HG02981 (cell line): Measurements from ENCODE around the gene CELF6.

Experiments used
- ATAC-seq: cut with Tn5 transposase; IDR thresholded peaks from one replicate; pipeline ENCODE4 v1.9.1; 2021; ENCODE audit warnings: mild to moderate bottlenecking, moderate library complexity; ENCODE audit not compliant: unreplicated experiment

The CELF6 gene

DNA sequence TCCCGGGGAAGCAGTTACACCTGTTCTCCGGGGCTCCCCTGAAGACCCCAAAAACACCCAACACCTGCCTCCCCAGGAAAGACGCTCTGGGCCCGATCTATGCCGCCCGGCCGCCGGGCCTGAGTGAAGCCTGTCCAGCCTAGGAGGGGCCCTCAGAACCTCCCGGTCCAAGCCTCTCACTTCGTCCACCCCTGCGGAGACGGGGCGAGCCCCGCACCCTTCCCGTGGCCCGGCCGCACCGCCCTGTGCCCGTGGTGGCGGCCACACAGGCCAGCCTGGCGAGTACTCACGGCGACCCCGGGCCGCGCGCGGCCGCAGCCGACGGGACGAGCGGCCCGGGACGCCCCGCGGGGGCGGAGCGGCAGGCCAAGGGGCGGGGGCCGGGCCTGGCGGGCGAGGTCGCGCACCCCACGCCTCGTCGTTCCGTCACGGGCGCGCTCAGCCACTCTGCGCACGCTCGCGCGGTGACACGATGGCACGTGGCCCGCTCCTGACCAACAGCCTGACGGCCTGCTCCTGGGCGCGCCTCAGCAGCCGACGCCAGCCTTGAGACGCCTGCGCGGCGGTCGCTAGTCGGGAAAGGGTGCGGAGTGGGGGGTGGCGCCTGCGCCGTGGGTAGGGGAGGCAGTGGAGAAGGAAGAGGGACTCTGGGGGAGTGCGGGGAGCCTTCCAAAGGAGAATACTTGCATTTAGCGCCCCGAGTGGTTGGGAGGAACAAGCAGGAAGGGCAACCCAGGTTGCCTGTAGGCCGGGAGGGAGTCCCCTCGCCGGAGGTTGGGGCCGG, 47.6 kb downstream of the CELF6 start, which contains the start of gene PARP6:
Gene PARP6, minus strand, starts transcription at position 342 of the 784 bp plus-strand sequence. CDS start 5,077 bp downstream, outside the sequence.
- ATAC-seq: peak; percentile 94

GRCh38 chr15:72271895-72272212, 48.1 kb downstream of the CELF6 start:
- peak; percentile 14 for ATAC-seq

DNA sequence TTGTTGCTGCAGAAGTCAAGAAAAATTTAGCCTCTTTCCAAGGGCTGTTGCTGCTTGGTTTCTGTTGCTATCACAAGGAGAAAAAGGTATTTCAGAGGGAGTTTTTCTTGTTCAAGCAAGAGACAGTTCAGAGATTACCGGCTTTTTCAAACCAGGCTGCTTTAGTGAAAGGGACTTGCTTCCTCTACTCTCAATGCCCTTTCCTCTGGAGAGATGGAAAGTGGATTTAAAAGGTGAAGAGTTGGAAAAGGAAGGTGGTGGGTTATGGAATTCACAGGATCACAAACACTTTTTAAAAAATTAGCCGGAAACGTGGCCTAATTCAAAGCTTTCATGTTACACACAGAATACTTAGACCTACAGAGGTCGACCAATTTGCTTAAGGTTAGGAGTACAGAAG, 48.7 kb downstream of the CELF6 start:
- ATAC-seq: no peak

GRCh38 chr15:72269739-72270138, 50.2 kb downstream of the CELF6 start:
- ATAC-seq: no peak

- ATAC-seq: no peak
Measured at GRCh38 chr15:72265031-72265430, 54.9 kb downstream of the CELF6 start.

- no peak for ATAC-seq
Measured at GRCh38 chr15:72252663-72253299, 67.2 kb downstream of the CELF6 start.

GRCh38 chr15:72249142-72249810, 70.7 kb downstream of the CELF6 start:
- ATAC-seq: no peak

GRCh38 chr15:72248514-72248913, 71.4 kb downstream of the CELF6 start:
- no peak for ATAC-seq

DNA sequence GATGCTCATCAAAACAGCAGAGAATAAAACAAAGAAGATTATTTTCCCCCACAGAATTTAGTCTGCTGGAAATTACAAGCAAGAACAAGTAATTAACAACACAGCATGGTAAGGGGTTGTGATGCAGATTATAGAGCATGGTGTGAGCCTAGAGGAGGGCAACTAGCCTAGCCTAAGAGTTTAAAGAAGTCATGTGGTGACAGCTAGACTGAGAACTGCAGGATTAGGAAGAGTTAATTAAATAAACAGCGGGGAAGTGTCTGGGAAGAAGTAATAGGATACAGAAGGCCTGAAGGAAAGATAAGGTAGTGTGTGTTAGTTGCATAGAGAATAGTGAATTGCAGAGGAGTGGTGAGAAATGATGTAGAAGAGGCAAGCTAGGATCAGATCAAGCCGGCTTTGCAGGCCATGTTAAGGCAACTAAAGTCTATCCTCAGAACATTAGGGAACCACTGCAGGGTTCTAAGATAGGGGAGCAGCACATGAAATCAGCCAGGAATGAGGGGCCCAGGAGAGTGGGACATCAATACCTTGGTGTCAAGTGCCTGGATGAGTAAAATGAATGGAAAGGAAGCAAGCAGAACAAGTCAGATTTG, 77.1 kb downstream of the CELF6 start:
- ATAC-seq: no peak

- no peak for ATAC-seq
Measured at GRCh38 chr15:72239652-72240051, 80.3 kb downstream of the CELF6 start.

DNA sequence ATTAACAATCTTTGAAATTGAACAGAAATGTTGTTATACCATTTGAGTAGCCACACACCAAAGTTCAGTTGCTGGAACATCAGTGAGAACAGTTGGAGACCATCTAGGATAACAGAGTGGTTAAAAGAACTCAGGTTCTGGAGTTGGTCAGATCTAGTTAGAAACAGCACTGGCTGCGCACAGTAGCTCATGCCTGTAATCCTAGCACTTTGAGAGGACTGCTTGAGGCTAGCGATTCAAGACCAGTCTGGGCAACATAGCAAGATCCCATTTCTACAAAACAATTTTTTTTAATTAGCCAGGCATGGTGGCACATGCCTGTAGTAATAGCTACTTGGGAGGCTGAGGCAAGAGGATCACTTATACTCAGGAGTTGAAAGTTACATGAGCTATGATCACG, 81.4 kb downstream of the CELF6 start:
- no peak for ATAC-seq

DNA sequence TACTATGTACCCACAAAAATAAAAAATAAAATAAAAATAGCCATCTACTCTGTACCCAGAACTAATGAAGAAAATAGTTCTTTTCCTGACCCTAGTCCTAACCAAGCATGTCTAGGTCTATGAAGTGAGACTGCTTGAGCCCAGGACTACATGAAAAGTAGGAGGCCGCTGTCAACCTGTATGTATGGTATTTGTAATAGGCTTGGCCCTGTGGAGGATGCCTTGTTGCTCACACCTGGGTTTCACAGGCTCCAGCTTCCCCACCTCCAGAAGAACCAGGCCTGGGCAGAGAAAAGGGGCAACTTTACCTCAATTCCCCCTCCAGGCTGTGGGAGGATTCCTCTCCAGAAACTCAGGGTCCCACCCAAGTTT, 82.1 kb downstream of the CELF6 start:
- ATAC-seq: peak; percentile 11

- ATAC-seq: peak; percentile 89
Measured at GRCh38 chr15:72237029-72237852, 82.7 kb downstream of the CELF6 start.

DNA sequence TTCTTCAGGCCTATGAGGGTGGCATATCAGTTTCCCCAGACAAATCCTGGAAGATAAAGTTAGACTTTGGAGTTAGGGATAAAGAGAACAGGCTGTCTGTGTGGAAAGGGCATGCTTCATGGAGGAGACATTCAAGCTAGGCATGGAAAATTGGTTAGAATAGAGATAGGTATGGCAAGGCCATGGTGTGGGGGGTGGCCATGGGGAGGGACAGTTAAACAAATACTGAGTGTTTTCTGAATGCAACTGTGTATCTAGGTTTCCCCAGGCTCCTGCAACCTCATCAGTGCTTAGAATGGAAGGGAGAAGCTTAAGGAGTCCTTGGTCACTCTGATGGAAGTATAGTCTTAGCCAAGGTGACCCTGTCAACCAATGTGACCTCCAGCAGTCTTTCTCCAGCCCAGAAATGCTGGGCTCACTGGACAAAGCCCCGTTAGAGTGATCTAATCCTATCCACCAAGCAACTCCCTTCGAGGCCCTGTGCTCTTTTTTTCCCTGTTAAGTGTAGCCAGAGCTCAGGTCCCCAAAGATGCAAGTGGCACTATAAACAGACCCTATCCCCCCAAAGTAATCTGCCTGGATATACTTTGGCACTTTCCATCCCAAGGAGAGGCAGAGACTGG, 83.5 kb downstream of the CELF6 start:
- ATAC-seq: no peak

GRCh38 chr15:72235298-72235697, 84.7 kb downstream of the CELF6 start:
- no peak for ATAC-seq
